HG03565 (cell line): Measurements from ENCODE around the gene RPS18.
"Not testable (repeated sequence)": the region's sequence is repeated elsewhere in the genome, so short reads cannot be mapped to it uniquely, and the experiment has no call there.

ENCODE experiments used
- ATAC-seq: cut with Tn5 transposase; IDR thresholded peaks from one replicate; pipeline ENCODE4 v1.9.1; 2021; ENCODE audit warnings: mild to moderate bottlenecking, moderate library complexity; ENCODE audit not compliant: unreplicated experiment

The RPS18 gene

GRCh38 chr6:33271468-33272274 is at the start of gene RPS18, which contains the start of gene VPS52:
RPS18 (plus strand) TSS chr6:33272075; CDS start chr6:33272120, 45 bp downstream.
VPS52 (minus strand) TSS chr6:33271876; CDS start chr6:33271675, 201 bp downstream.
- ATAC-seq, result peak; percentile 75

- not testable (repeated sequence) for ATAC-seq
Measured at GRCh38 chr6:33226503-33227120, 45.3 kb upstream of the RPS18 start.

- ATAC-seq, result no peak
Measured at GRCh38 chr6:33235221-33235634, 36.6 kb upstream of the RPS18 start.

- ATAC-seq, result no peak
Measured at GRCh38 chr6:33236328-33236727, 35.5 kb upstream of the RPS18 start.

- no peak for ATAC-seq
Measured at GRCh38 chr6:33236852-33237251, 35.0 kb upstream of the RPS18 start.

GRCh38 chr6:33237741-33238140 is 34.1 kb upstream of the RPS18 start:
- ATAC-seq, result no peak

GRCh38 chr6:33241968-33242367 is 29.9 kb upstream of the RPS18 start:
- no peak for ATAC-seq

GRCh38 chr6:33243476-33243875 is 28.4 kb upstream of the RPS18 start:
- no peak for ATAC-seq

- no peak for ATAC-seq
Measured at GRCh38 chr6:33247977-33248642, 23.8 kb upstream of the RPS18 start.

GRCh38 chr6:33248643-33248931 is 23.3 kb upstream of the RPS18 start:
- ATAC-seq, result no peak

- ATAC-seq, result peak; percentile 90
Measured at GRCh38 chr6:33248932-33249731, 22.7 kb upstream of the RPS18 start.

GRCh38 chr6:33249732-33250630 is 21.9 kb upstream of the RPS18 start:
- no peak for ATAC-seq

- no peak for ATAC-seq
Measured at GRCh38 chr6:33250731-33251130, 21.1 kb upstream of the RPS18 start.

- no peak for ATAC-seq
Measured at GRCh38 chr6:33251395-33252012, 20.4 kb upstream of the RPS18 start.

- no peak for ATAC-seq
Measured at GRCh38 chr6:33252759-33253158, 19.1 kb upstream of the RPS18 start.

- ATAC-seq, result no peak
Measured at GRCh38 chr6:33254591-33254990, 17.3 kb upstream of the RPS18 start.

GRCh38 chr6:33259032-33259431 is 12.8 kb upstream of the RPS18 start:
- ATAC-seq, result no peak

GRCh38 chr6:33262490-33262889 is 9.4 kb upstream of the RPS18 start:
- ATAC-seq, result not testable (repeated sequence)

GRCh38 chr6:33264015-33264414 is 7.9 kb upstream of the RPS18 start:
- no peak for ATAC-seq

- ATAC-seq, result peak; percentile 4
Measured at GRCh38 chr6:33271117-33271467, 783 bp upstream of the RPS18 start.
